B cell (primary cell): Measurements from ENCODE around the gene RALBP1.

Source experiments
- EZH2 ChIP-seq: IDR thresholded peaks from 2 replicates; pipeline ENCODE4 v1.6.1; 2012; ENCODE audit warnings: borderline replicate concordance, low read depth, mild to moderate bottlenecking, moderate library complexity, low read length; ENCODE audit not compliant: insufficient read depth, poor library complexity, severe bottlenecking
- TF ChIP-seq, protein P1 (sequence below): fragments of 200-600 bp; IDR thresholded peaks from one replicate; pipeline ENCODE4 v1.8.0; 2022; ENCODE audit warnings: antibody characterized with exemption, mild to moderate bottlenecking

DNA sequence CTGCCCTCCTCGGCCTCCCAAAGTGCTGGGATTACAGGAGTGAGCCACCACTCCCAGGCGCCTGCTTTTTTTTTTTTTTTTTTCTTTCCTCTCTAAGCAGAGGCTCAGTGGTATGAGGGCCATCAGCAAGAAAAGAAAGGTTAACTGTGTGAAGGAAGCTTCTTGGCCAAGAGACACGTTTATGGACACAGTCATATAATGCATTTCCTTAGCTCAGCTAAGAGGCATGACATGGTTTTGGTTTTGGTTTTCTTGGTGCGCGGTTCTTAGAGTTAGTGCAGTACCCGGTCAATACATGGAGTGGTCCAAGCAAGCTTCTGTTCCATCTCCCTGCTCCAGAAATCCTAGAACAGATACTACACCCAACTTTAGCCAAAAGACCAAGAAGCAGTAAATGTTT, 42.6 kb downstream of the RALBP1 start:
- TF ChIP-seq, protein P1, sequence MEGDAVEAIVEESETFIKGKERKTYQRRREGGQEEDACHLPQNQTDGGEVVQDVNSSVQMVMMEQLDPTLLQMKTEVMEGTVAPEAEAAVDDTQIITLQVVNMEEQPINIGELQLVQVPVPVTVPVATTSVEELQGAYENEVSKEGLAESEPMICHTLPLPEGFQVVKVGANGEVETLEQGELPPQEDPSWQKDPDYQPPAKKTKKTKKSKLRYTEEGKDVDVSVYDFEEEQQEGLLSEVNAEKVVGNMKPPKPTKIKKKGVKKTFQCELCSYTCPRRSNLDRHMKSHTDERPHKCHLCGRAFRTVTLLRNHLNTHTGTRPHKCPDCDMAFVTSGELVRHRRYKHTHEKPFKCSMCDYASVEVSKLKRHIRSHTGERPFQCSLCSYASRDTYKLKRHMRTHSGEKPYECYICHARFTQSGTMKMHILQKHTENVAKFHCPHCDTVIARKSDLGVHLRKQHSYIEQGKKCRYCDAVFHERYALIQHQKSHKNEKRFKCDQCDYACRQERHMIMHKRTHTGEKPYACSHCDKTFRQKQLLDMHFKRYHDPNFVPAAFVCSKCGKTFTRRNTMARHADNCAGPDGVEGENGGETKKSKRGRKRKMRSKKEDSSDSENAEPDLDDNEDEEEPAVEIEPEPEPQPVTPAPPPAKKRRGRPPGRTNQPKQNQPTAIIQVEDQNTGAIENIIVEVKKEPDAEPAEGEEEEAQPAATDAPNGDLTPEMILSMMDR: no peak
- TF ChIP-seq EZH2: no peak
